SJCRH30 (cell line): ENCODE data around the gene SEMA3A. TPM values are rescaled to one million over a fixed set of nuclear protein-coding genes. Genes with fewer than 3 reads are reported as not detected.

Source experiments
- DNase-seq, 2 experiments: peaks; one replicate each; pipeline ENCODE4 v3.0.0-alpha.2; 2015 to 2020
- H3K27ac ChIP-seq: fragments of 250-450 bp; sonication (Bioruptor Pico); 2 replicates; pipeline ENCODE4 v1.5.1; 2020; ENCODE audit warnings: mild to moderate bottlenecking, moderate library complexity
- H3K27me3 ChIP-seq: fragments of 250-450 bp; sonication (Bioruptor Pico); 2 replicates; pipeline ENCODE4 v1.5.1; 2020; ENCODE audit warnings: mild to moderate bottlenecking, moderate library complexity
- H3K36me3 ChIP-seq: fragments of 250-450 bp; sonication (Bioruptor Pico); 2 replicates; pipeline ENCODE4 v1.5.1; 2020; ENCODE audit warnings: mild to moderate bottlenecking, moderate library complexity
- H3K4me1 ChIP-seq: fragments of 250-450 bp; sonication (Bioruptor Pico); 2 replicates; pipeline ENCODE4 v1.5.1; 2020; ENCODE audit warnings: mild to moderate bottlenecking, moderate library complexity
- H3K4me3 ChIP-seq: fragments of 250-450 bp; sonication (Bioruptor Pico); 2 replicates; pipeline ENCODE4 v1.5.1; 2020; ENCODE audit warnings: mild to moderate bottlenecking, moderate library complexity
- H3K9me3 ChIP-seq: fragments of 250-450 bp; sonication (Bioruptor Pico); replicated peaks from 2 replicates; pipeline ENCODE4 v1.5.1; 2020; ENCODE audit warnings: mild to moderate bottlenecking, moderate library complexity
- total RNA-seq: library from RNA; depleted of rRNA; stranded (reverse); fragments of >200 nt; shearing (Covaris generic); gene quantifications from 2 replicates; pipeline ENCODE4 v1.2.3, GENCODE V29; 2014

The SEMA3A gene
- total RNA-seq, 1 experiment from 2014 or later: 19.4 TPM

- Histone ChIP-seq H3K4me3 (no peak overlapping the region), H3K4me1 (peaks cover 3% of the 10 kb centered on the region; the same call in 1 of the 2 replicates), H3K27me3 (no peaks in the 10 kb centered on the region), H3K36me3 (no peaks in the 10 kb centered on the region), H3K27ac (no peak overlapping the region), H3K9me3 (no peaks in the 10 kb centered on the region)
- DNase-seq: no peak
These were observed 15.7 kb upstream of the SEMA3A start for GRCh38 chr7:84210301-84210700.

DNA sequence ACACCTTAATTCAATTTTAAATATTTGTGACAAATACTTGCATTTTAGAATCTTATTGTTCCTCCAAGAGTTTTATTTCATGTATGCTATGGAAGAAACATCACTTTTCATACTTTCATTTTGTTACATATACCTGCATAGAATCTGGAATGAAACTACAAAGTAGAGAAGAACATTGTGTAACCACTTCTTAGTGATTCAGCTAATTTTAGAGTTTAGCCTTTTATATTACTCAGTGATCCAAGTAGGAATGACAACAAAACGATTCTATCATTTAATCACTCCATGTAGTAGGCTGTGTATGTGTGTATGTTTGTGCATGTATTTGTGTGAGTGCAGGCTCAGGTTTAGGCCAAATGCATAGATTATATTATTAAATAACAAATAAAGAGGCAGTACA, 14.4 kb upstream of the SEMA3A start:
- H3K36me3 ChIP-seq: no peaks in the 10 kb centered on the region
- no peak for DNase-seq
- H3K27me3 ChIP-seq: no peaks in the 10 kb centered on the region
- no peak overlapping the region for H3K4me3 ChIP-seq
- no peak overlapping the region for H3K27ac ChIP-seq
- no peaks in the 10 kb centered on the region for H3K9me3 ChIP-seq
- H3K4me1 ChIP-seq: peaks cover 3% of the 10 kb centered on the region; the same call in 1 of the 2 replicates

- H3K4me1 ChIP-seq: peaks cover 3% of the 10 kb centered on the region; the same call in 1 of the 2 replicates
- no peaks in the 10 kb centered on the region for H3K36me3 ChIP-seq
- no peaks in the 10 kb centered on the region for H3K27me3 ChIP-seq
- no peaks in the 10 kb centered on the region for H3K9me3 ChIP-seq
- H3K27ac ChIP-seq: no peak overlapping the region
- H3K4me3 ChIP-seq: no peak overlapping the region
- DNase-seq: no peak
These were observed 13.0 kb upstream of the SEMA3A start for GRCh38 chr7:84207615-84208014.

GRCh38 chr7:84207025-84207424, 12.4 kb upstream of the SEMA3A start:
- H3K4me1 ChIP-seq: peaks cover 3% of the 10 kb centered on the region; the same call in 1 of the 2 replicates
- no peaks in the 10 kb centered on the region for H3K27me3 ChIP-seq
- no peak for DNase-seq
- no peaks in the 10 kb centered on the region for H3K9me3 ChIP-seq
- no peaks in the 10 kb centered on the region for H3K36me3 ChIP-seq
- no peak overlapping the region for H3K27ac ChIP-seq
- no peak overlapping the region for H3K4me3 ChIP-seq

GRCh38 chr7:84204655-84205054, 10.1 kb upstream of the SEMA3A start:
- H3K27ac ChIP-seq: no peak overlapping the region
- no peaks in the 10 kb centered on the region for H3K36me3 ChIP-seq
- no peaks in the 10 kb centered on the region for H3K9me3 ChIP-seq
- H3K4me3 ChIP-seq: no peak overlapping the region
- H3K4me1 ChIP-seq: peaks cover 15% of the 10 kb centered on the region
- no peaks in the 10 kb centered on the region for H3K27me3 ChIP-seq
- DNase-seq: peak; percentile 9 to 34

DNA sequence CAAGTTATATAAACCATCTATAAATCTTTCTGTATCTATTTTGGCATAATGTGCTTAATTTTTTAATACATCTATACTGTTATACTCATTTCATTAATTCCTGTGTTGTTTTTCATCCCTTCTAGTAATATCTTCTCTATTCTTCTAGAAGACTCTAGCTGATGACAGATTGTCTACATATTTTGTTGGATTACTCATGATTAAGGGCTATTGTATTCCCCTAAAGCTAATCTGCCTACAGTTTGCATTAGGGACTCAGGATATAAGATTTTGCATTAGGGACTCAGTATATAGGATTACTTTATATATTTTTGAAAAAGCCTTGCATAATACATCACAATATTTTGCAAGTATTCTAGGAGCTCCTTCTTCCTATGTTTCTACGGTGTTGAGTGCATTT, 8.3 kb upstream of the SEMA3A start:
- no peaks in the 10 kb centered on the region for H3K27me3 ChIP-seq
- peaks cover 15% of the 10 kb centered on the region for H3K4me1 ChIP-seq
- no peak overlapping the region for H3K4me3 ChIP-seq
- DNase-seq: no peak
- H3K36me3 ChIP-seq: no peaks in the 10 kb centered on the region
- H3K27ac ChIP-seq: no peak overlapping the region
- H3K9me3 ChIP-seq: no peaks in the 10 kb centered on the region

DNA sequence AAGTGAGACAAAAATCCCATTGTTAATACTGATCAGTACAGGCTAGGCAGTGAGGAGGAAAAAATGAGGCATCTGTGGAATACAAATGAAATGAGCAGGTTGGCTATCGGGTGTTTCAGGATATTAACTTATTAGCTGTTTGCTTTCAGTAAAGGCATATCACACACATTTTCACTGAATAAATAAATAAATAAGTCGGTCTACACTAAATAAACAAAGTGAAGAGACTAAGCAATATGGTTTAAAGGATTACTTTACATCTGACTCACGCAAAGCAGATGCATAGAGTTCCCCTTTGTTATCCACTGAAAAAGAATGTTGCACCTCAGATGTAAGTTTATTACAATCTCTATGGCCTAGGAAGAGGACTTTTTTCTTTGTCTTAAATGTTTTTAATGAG, 6.3 kb upstream of the SEMA3A start:
- H3K4me1 ChIP-seq: peaks cover 15% of the 10 kb centered on the region
- DNase-seq: peak; percentile 17 to 70

DNA sequence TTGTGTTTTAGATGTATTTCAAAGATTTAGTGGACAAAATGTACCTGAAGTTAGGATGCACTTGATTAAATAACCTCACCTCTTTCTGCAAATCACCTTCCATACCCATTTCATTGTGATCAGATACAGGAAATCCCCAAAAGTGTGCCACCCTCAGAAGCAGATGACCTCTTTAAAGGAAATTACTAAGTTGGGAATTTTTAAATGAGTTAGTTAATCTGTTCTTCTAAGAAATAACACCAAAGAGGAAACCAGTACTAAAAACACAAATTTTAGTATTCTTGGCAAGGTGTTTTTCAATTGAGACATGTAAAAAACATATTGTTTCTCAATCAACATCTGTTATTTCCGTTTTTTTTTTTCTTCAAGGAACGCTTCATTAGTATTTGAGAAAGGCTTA, 4.6 kb upstream of the SEMA3A start:
- no peaks in the 10 kb centered on the region for H3K36me3 ChIP-seq

More for the DNA sequence above, 6.3 kb upstream of the SEMA3A start:
- Histone ChIP-seq H3K36me3 (no peaks in the 10 kb centered on the region), H3K4me3 (no peak overlapping the region), H3K27ac (peak overlapping the region; percentile 27; the same call in 1 of the 2 replicates), H3K9me3 (no peaks in the 10 kb centered on the region), H3K27me3 (no peaks in the 10 kb centered on the region)

GRCh38 chr7:84196084-84196503, 1.5 kb upstream of the SEMA3A start:
- peaks cover 17% of the 10 kb centered on the region for H3K4me1 ChIP-seq
- no peaks in the 10 kb centered on the region for H3K9me3 ChIP-seq
- H3K27me3 ChIP-seq: no peaks in the 10 kb centered on the region
- peak overlapping the region; percentile 78 for H3K4me3 ChIP-seq
- peak; percentile 42 to 65 for DNase-seq
- peak overlapping the region; percentile 78 for H3K27ac ChIP-seq
- no peaks in the 10 kb centered on the region for H3K36me3 ChIP-seq

More for the DNA sequence above, 4.6 kb upstream of the SEMA3A start:
- no peaks in the 10 kb centered on the region for H3K9me3 ChIP-seq
- H3K27ac ChIP-seq: no peak overlapping the region
- no peak for DNase-seq
- no peaks in the 10 kb centered on the region for H3K27me3 ChIP-seq
- H3K4me3 ChIP-seq: no peak overlapping the region
- peaks cover 15% of the 10 kb centered on the region for H3K4me1 ChIP-seq

DNA sequence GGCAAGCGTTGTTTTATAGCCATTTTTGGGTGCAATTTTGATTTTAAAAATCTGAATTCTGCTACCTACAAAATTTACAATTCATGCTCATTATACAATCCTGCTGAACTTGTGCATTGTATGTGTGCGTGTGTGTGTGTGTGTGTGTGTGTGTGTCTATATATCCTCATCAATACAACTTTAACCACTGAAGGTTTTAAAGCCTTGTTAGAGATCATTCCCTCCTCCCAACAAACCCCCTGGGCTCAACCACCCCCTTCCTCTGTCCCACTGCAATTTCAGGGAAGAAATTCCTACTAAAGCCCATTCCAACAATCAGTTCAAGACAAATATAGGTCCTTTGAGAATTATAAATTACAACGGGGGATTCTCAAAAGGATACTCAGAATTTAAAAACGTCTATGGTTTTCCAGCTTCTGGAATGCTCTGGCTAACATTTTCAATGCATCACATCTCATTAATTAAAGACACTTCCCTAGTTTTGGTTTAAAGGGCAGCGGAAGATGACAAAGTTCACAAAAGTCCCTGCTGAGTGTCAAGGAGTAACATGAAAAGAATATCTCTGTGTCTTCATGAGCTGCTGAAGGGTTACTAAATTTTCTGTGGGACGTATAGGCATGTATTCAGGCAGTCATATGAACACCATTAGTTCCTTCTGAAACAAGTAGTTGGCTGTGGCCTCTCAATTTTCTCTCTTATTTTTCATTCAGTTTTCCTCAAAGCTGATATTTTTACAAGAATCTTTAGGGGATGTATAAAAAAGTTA, 889 bp upstream of the SEMA3A start:
- peaks cover 12% of the 10 kb centered on the region for H3K4me1 ChIP-seq
- peak overlapping the region; percentile 78 for H3K27ac ChIP-seq
- H3K27me3 ChIP-seq: no peaks in the 10 kb centered on the region
- DNase-seq: peak; percentile 3 to 56
- no peaks in the 10 kb centered on the region for H3K36me3 ChIP-seq
- H3K9me3 ChIP-seq: no peaks in the 10 kb centered on the region
- H3K4me3 ChIP-seq: peak overlapping the region; percentile 78

GRCh38 chr7:84193747-84194146, 842 bp downstream of the SEMA3A start:
- no peaks in the 10 kb centered on the region for H3K27me3 ChIP-seq
- H3K4me3 ChIP-seq: peak overlapping the region; percentile 78
- no peaks in the 10 kb centered on the region for H3K9me3 ChIP-seq
- H3K36me3 ChIP-seq: no peaks in the 10 kb centered on the region
- peaks cover 14% of the 10 kb centered on the region for H3K4me1 ChIP-seq
- H3K27ac ChIP-seq: peak overlapping the region; percentile 78; the same call in 1 of the 2 replicates
- peak in 1 of 2 experiments; percentile 34 for DNase-seq

DNA sequence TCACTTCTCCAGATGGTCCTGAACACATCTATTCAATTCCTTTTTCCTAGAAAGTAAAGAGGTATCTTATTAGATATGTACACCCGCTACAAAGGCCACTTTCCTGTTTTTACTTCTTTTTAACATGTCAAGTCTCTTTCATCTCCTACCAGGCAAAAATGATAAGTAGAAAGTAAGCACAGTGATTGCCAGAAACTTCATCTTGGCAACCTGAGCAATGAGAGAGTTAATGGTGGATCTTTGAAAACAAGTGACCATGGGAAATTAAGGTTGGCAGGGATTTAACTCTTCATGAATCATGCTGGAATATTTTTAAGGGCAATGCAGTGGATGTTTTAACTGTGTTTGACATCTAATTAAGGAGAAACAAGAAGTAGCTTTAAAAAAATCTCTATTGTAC, 2.7 kb downstream of the SEMA3A start:
- H3K27me3 ChIP-seq: no peaks in the 10 kb centered on the region
- peaks cover 14% of the 10 kb centered on the region for H3K4me1 ChIP-seq
- DNase-seq: peak in 1 of 2 experiments; percentile 29
- H3K4me3 ChIP-seq: peak overlapping the region; percentile 78
- H3K27ac ChIP-seq: no peak overlapping the region
- H3K36me3 ChIP-seq: no peaks in the 10 kb centered on the region
- no peaks in the 10 kb centered on the region for H3K9me3 ChIP-seq

DNA sequence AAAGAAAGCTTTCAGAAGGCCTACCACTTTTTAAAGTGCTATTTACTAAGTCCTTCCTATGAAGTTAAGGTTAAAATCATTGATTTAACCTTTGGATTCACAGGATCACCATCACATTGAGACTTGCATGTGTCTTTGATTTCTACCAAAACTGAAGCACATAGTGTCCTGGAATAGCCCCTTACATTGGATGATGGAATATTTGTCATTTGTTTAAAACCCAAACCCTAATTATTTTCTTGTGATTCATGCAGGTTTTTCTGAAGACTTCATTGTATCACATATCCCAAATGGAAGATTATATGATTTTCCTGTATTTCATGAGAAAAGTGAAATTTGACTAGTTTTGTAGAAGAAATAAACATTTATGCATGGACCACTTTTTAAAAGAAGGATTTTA, 3.3 kb downstream of the SEMA3A start:
- no peaks in the 10 kb centered on the region for H3K27me3 ChIP-seq
- no peak overlapping the region for H3K27ac ChIP-seq
- no peak overlapping the region for H3K4me3 ChIP-seq
- no peaks in the 10 kb centered on the region for H3K36me3 ChIP-seq
- no peaks in the 10 kb centered on the region for H3K9me3 ChIP-seq
- peaks cover 14% of the 10 kb centered on the region for H3K4me1 ChIP-seq
- no peak for DNase-seq

DNA sequence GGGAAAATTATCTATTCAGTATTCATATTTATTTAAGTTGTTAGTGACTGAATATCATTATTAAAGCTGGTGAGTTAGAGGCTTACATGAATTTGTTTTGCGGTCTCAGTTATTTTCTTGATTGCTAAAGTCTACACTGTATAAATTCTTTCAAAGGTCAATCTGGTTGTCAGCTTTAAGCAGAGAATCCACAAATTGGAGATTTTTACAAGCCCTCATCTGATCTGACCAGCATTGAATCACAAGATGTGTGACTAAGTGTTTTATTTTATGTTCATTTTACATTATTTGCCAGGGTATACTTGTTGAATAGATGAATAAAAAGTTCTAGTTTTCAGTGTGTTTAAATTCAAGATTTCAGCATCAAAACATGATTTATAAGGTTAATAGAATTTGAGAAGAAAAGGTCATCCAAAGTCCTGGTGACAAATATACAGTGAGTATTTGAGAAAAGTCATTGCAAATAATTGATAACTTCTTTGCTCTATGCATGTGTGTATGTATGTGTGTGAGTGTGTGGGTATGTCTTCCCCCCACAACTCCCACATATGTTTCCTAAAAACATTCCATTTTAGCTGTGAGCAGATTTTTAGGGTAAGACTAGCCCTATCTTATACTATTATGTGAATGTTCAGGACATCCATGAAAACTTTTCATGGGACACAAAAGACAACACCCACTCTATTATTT, 4.4 kb downstream of the SEMA3A start:
- no peak overlapping the region for H3K27ac ChIP-seq
- no peaks in the 10 kb centered on the region for H3K9me3 ChIP-seq

DNA sequence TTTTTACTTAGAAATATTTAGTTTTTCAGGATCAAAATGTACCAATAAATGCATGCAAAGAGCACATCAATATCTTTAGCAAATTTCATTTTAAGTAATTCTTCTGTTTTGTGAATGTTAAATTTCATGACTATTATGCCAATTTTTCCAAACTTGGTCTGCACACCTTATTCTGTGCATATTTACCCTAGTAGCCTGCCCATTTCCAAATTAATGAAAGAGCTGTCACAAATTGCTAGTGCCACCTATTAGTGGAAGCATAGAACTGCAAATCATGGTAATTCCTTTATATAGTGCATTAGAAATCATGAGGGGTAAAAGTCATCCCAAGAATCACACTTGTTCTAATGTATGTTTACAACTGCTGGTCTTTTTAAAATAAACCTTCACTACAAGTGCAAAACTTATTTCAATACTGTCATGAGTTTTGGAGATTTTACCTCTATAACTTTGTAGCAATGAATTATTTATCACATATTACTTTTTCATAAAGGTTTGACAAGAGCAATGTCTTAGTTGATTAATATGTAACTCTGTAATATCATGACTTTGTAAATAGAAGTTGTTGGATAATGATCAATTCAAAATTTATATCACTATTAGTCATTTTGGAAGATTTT, 5.7 kb downstream of the SEMA3A start:
- Histone ChIP-seq H3K36me3 (no peaks in the 10 kb centered on the region; the same call in 1 of the 2 replicates), H3K4me3 (no peak overlapping the region), H3K27me3 (no peaks in the 10 kb centered on the region), H3K27ac (no peak overlapping the region), H3K4me1 (peaks cover 14% of the 10 kb centered on the region), H3K9me3 (no peaks in the 10 kb centered on the region)
- DNase-seq: peak in 1 of 2 experiments; percentile 54

More for the DNA sequence above, 4.4 kb downstream of the SEMA3A start:
- DNase-seq: no peak
- no peaks in the 10 kb centered on the region; the same call in 1 of the 2 replicates for H3K36me3 ChIP-seq
- no peaks in the 10 kb centered on the region for H3K27me3 ChIP-seq
- H3K4me1 ChIP-seq: peaks cover 14% of the 10 kb centered on the region
- no peak overlapping the region for H3K4me3 ChIP-seq
